SKM-1 treated with dmso at 0.1 percent for 144 hours (cell line): ENCODE measurements around the gene CARD14.
"Not testable (repeated sequence)": the region's sequence is repeated elsewhere in the genome, so short reads cannot be mapped to it uniquely, and the experiment has no call there.

Experiments used
- DNase-seq: peaks from one replicate; lab custom pipeline; 2025; ENCODE audit not compliant: unreplicated experiment; lab: John Stamatoyannopoulos, UW

CARD14 gene

DNA sequence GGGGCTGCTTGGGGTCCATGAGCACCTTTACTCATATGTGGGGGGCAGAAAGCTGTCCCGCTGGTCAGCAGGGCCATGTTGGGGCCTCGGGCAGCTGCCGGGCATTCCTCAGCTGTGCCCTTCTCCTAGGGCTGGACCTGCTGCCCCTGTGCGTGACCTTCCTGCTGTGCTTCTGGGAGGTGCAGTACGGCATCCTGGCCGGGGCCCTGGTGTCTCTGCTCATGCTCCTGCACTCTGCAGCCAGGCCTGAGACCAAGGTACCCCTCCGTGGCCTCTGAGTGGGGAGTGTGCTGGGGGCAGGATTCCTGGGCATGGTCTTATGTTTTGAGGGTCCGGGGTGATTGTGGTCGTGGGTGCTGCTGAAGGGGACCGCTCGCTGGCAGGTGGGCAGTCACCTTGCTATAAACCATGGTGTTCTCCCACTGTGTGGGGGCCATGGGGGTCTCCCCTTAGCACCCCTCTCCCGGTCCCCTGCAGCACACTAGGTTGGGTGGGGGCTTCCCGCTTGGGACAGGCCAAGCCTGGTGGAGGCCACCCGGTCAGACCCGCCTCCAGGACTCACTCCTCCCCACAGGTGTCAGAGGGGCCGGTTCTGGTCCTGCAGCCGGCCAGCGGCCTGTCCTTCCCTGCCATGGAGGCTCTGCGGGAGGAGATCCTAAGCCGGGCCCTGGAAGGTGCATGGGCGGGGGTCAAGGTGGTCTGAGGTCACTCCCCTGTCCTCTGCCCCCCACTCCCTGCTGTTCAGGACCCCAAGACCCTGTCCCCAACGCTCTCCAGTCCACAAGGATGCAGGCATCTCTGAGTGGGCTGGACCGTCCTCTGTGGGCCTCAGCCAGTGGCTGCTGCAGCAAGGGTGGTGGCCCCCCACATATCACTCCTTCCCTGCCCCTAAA, 78.4 kb downstream of the CARD14 start:
- DNase-seq, result no peak

DNA sequence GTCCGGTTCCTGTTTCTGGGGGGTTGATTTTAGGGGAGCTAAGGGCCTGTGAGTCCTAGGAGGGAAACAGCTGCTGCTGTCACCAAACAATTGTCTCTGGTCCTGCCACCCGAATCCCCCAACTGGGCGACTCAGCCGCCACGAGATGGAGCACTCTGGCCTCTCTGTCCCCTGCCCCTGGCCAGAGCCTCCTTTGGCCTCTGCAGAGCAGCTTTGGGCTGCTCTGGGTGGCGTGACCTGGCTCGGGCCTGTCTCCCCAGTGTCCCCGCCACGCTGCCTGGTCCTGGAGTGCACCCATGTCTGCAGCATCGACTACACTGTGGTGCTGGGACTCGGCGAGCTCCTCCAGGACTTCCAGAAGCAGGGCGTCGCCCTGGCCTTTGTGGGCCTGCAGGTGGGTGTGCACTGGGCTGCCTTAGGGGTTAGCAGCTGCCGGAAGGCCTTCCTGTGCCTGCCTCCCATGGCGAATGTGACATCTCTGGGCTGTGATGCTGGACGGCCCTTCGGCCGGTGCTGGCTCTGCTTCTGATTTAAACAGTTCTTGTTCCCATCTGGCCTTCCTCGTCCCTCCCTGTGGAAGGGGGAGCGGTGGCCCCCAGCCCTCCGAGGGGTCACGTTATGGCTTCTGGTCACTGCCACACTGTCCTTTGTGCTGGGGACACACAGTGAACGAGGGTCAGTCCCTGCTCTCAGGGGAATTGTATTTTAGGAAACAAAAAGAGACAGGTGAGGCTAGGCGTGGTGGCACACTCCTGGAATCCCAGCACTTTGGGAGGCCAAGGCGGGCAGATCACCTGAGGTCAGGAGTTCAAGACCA, 79.3 kb downstream of the CARD14 start:
- DNase-seq, result no peak

DNA sequence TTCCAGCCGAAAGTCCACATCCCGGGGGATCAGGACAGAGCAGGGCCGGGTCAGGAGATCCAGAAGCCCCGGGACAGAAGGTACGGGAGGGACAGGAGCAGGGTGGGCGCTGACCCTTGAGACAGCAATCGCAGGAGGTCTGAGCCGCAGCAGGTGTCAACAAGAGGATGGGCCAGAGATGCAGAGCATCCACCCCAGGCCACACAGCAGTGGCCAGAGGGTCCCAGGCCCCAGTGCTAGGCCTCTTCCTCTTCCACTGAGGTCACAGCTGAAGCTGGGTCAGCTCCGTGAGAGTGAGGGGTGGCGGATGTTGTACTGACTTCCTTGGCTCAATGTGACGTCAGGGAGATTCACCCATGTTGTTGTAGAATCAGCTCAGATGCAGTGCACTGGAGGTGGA, 82.1 kb downstream of the CARD14 start:
- no peak for DNase-seq

DNA sequence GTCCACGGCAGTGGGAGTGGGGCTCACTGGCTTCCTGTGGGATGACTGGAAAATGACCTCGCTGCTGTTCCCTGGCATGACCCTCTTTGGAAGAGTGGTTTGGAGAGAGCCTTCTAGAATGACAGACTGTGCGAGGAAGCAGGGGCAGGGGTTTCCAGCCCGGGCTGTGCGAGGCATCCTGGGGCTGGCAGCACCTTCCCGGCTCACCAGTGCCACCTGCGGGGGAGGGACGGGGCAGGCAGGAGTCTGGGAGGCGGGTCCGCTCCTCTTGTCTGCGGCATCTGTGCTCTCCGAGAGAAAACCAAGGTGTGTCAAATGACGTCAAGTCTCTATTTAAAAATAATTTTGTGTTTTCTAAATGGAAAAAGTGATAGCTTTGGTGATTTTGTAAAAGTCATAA, 83.0 kb downstream of the CARD14 start:
- no peak for DNase-seq

DNA sequence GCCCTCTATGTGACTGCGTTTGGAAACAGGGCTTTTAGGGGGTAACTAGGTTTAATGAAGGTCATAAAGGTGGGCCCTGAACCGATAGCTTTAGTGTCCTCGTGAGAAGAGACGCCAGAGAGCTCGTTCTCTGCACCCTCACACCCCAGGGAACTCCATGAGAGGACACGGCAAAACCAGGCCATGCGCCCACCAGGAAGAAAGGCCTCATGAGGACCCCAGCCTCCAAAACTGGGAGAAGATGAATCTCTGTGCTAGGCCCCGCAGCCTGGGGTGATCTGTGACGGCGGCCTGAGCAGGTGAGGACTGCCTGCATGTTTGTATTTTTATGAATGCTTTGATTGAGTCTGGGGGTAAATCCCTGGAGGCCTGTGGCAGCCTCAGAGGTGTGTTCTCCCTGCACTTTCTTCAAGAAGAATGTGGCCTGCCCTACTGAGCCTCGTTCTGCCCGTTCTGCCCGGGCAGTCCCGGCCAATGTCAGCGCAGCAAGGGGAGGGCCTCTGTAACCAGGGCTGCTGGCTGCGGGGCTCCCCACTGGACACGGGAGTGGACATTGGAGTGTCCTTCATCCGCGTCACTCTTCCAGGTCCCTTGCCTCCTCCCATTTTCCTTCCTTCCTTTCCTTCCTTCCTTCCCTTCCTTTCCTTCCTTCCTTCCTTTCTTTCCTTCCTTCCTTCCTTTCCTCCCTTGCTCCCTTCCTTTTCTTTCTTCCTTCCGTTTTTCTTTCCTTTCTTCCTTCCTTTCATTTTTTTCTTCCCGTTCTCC, 84.0 kb downstream of the CARD14 start:
- no peak for DNase-seq

DNA sequence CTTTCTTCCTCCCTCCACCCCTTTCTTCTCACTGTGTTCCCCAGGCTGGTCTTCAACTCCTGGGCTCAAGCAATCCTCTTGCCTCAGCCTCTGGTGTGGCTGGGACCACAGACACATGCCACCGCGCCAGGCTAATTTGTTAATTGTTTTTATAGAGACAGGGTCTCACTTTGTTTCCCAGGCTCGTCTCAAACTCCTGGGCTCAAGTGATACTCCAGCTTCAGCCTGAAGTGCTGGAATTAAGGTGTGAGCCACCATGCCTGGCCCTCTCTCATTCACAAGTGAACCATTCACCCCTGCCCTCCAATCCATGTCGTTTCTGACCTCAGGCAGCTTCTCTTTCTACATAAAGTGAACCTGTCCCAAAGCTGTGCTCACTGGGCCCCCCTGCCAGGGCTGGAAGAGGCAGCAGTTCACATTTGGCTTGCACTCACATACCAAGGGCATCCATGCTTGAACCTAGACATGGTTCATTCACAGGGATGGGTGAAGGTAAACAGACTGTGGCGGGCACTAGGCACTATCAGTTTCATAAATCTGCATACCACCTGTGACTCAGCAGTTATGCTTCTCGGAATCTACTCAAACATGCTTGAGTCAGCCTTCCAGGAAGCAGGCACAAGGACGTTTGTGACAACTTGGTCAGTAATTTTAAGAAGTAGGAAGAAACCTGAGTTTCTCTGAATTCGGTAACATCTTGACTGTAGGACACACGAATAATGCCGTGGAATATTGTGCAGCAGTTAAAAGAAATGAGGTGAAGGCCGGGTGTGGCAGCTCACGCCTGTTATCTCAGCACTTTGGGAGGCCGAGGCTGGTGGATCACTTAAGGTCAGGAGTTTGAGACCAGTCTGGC, 84.8 kb downstream of the CARD14 start:
- no peak for DNase-seq

DNA sequence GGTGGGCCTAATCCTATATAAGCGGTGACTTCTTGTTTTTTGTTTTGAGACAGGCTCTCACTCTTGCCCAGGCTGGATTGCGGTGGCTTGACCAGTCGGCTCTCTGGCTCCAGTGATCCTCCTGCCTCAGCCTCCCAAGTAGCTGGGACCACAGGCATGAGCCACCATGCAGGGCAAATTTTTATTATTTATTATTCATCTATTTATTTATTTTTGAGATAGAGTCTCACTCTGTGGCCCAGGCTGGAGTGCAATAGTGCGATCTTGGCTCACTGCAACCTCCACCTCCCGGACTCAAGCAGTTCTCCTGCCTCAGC, 86.2 kb downstream of the CARD14 start:
- DNase-seq, result no peak

DNA sequence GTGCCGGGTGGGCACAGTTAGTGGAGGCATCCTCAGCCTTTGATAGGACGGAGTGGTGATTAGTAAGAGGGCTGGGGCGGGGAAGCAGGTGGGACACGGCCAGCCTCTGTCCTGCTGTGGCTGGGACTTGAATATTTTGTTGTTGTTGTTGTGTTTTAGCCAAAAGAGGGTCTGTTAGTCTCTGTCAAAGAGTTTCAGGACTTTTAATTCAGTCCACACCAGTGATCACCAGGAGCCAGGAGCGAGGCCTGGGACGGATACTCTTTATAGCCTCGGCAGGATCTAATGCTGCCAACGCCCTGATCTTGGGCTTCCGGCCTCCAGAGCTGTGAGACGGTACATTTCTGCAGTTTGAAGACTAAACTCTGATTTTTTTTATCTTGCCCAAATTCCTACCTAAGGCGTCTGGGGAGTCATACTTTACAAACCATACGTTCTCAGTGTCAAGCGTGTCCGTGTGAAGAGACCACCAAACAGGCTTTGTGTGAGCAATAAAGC, 87.9 kb downstream of the CARD14 start:
- no peak for DNase-seq

DNA sequence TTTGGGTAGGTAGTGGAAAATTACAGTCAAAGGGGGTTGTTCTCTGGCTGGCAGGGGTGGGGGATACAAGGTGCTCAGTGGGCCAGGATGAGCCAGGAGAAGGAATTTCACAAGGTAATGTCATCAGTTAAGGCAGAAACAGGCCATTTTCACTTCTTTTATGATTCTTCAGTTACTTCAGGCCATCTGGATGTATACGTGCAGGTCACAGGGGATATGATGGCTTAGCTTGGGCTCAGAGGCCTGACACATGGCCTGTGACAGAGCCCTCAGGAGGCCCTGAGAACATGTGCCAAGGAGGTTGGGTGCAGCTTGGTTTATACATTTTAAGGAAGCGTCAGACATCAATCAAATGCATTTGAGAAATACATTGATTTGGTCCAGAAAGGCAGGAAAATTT, 88.5 kb downstream of the CARD14 start:
- not testable (repeated sequence) for DNase-seq
